Calu3 (cell line): Measurements from ENCODE around the gene SMARCD1. TPM values are rescaled to one million over a fixed set of nuclear protein-coding genes. Genes with fewer than 3 reads are reported as not detected.

Experiments
- BruUV-seq: library from RNA; stranded (reverse); fragments of 400-500 nt; replicated peaks from 2 replicates; lab custom pipeline; 2021; lab: Mats Ljungman, UMichigan
- CTCF ChIA-PET: fragments of 300-600 bp; sonication (Branson Sonifier 250); formaldehyde crosslinking; loops from one replicate; lab custom pipeline; 2022; ENCODE audit warnings: antibody characterized with exemption; lab: Charles Lee
- DNase-seq: peaks from one replicate; pipeline ENCODE4 v3.0.0; 2022
- H3K27ac Mint-ChIP-seq: one replicate; pipeline ENCODE4 v1.8.0; 2022; ENCODE audit warnings: mixed read lengths; ENCODE audit not compliant: unreplicated experiment
- H3K27me3 Mint-ChIP-seq: one replicate; pipeline ENCODE4 v1.8.0; 2022; ENCODE audit warnings: mixed read lengths; ENCODE audit not compliant: unreplicated experiment
- H3K36me3 Mint-ChIP-seq: one replicate; pipeline ENCODE4 v1.8.0; 2022; ENCODE audit warnings: mild to moderate bottlenecking, moderate library complexity, mixed read lengths; ENCODE audit not compliant: insufficient read depth, unreplicated experiment
- H3K4me1 Mint-ChIP-seq: one replicate; pipeline ENCODE4 v1.8.0; 2022; ENCODE audit warnings: mild to moderate bottlenecking, low read depth, mixed read lengths; ENCODE audit not compliant: unreplicated experiment
- H3K4me3 Mint-ChIP-seq: one replicate; pipeline ENCODE4 v1.8.0; 2022; ENCODE audit warnings: mild to moderate bottlenecking, low read depth, moderate library complexity, mixed read lengths; ENCODE audit not compliant: unreplicated experiment
- H3K9me3 Mint-ChIP-seq: one replicate; pipeline ENCODE4 v1.8.0; 2022; ENCODE audit warnings: low read depth, mixed read lengths; ENCODE audit not compliant: unreplicated experiment
- intact Hi-C: fragments of 100-400 bp; cut with micrococcal nuclease; formaldehyde crosslinking; loops from one replicate; pipeline ENCODE4 v1.10.0; 2022; ENCODE audit not compliant: unreplicated experiment
- total RNA-seq: library from RNA; stranded (reverse); gene quantifications from 2 replicates; pipeline ENCODE4 v1.2.3, GENCODE V29; 2022
- TF ChIP-seq, protein P1 (sequence below): fragments of 200-600 bp; IDR thresholded peaks from one replicate; pipeline ENCODE4 v1.8.0; 2022; ENCODE audit warnings: antibody characterized with exemption; ENCODE audit not compliant: unreplicated experiment

SMARCD1 gene
- total RNA-seq, 1 experiment from 2014 or later = 36.9 TPM

DNA sequence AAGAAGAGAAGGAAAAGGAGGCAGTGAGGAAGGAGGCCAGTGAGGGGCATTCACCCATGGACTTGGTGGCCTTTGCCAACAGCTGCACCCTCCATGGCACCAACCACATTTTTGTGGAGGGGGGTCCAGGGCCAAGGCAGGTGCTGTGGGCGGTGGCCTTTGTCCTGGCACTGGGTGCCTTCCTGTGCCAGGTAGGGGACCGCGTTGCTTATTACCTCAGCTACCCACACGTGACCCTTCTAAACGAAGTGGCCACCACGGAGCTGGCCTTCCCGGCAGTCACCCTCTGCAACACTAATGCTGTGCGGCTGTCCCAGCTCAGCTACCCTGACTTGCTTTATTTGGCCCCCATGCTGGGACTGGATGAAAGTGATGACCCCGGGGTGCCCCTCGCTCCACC lies 11.4 kb upstream of the SMARCD1 start:
- TF ChIP-seq, protein P1, sequence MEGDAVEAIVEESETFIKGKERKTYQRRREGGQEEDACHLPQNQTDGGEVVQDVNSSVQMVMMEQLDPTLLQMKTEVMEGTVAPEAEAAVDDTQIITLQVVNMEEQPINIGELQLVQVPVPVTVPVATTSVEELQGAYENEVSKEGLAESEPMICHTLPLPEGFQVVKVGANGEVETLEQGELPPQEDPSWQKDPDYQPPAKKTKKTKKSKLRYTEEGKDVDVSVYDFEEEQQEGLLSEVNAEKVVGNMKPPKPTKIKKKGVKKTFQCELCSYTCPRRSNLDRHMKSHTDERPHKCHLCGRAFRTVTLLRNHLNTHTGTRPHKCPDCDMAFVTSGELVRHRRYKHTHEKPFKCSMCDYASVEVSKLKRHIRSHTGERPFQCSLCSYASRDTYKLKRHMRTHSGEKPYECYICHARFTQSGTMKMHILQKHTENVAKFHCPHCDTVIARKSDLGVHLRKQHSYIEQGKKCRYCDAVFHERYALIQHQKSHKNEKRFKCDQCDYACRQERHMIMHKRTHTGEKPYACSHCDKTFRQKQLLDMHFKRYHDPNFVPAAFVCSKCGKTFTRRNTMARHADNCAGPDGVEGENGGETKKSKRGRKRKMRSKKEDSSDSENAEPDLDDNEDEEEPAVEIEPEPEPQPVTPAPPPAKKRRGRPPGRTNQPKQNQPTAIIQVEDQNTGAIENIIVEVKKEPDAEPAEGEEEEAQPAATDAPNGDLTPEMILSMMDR = no peak
- Mint-ChIP-seq H3K4me3 (no peak overlapping the region), H3K9me3 (no peaks in the 10 kb centered on the region), H3K27ac (no peak overlapping the region), H3K36me3 (peaks cover 10% of the 10 kb centered on the region), H3K27me3 (no peaks in the 10 kb centered on the region), H3K4me1 (peaks cover 17% of the 10 kb centered on the region)
- intact Hi-C loops = loop anchor here (5.0 to 10.0 kb wide), 2 partner anchors 206 to 241 kb away; no protein-coding TSS in a partner anchor
- CTCF ChIA-PET = no interaction called here
- no TSS peak for BruUV-seq
- DNase-seq = no peak

GRCh38 chr12:50074936-50075807 lies 10.0 kb upstream of the SMARCD1 start:
- intact Hi-C loops = loop anchor here (5.0 to 10.0 kb wide), 3 partner anchors 102 to 240 kb away; no protein-coding TSS in a partner anchor

GRCh38 chr12:50075808-50076170 lies 9.4 kb upstream of the SMARCD1 start:
- Mint-ChIP-seq H3K4me3 (no peak overlapping the region), H3K4me1 (peaks cover 8% of the 10 kb centered on the region)

More at GRCh38 chr12:50074936-50075807, 10.0 kb upstream of the SMARCD1 start:
- CTCF ChIA-PET = interaction anchor here (0.6 kb wide), 1 partner anchor 268 kb away, joined by 3 read pairs; no protein-coding TSS in a partner anchor
- H3K27me3 Mint-ChIP-seq = no peaks in the 10 kb centered on the region
- H3K4me3 Mint-ChIP-seq = no peak overlapping the region
- BruUV-seq = no TSS peak
- no peaks in the 10 kb centered on the region for H3K9me3 Mint-ChIP-seq
- peak; percentile 85 for DNase-seq
- no peak overlapping the region for H3K27ac Mint-ChIP-seq
- TF ChIP-seq, protein P1 = peak; percentile 63
- H3K4me1 Mint-ChIP-seq = peaks cover 11% of the 10 kb centered on the region
- peaks cover 10% of the 10 kb centered on the region for H3K36me3 Mint-ChIP-seq

DNA sequence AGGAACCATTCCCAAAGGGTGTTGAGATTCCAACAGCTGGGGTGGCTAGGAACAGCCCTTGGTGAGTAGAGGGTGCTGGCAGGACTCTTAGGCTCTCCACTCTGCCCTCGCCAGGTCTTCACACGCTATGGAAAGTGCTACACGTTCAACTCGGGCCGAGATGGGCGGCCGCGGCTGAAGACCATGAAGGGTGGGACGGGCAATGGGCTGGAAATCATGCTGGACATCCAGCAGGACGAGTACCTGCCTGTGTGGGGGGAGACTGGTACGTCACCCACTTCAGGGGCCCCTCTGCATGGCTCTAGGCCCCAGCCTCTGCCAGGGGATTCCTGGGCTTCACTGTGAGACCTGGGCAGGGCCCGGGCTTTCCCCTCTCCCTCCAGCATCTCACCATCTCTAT lies 8.0 kb upstream of the SMARCD1 start:
- peaks cover 4% of the 10 kb centered on the region for H3K36me3 Mint-ChIP-seq
- no peak overlapping the region for H3K27ac Mint-ChIP-seq
- CTCF ChIA-PET = no interaction called here
- intact Hi-C loops = loop anchor here (5.0 to 10.0 kb wide), 2 partner anchors 100 to 238 kb away; no protein-coding TSS in a partner anchor
- no peaks in the 10 kb centered on the region for H3K27me3 Mint-ChIP-seq
- no TSS peak for BruUV-seq
- H3K4me3 Mint-ChIP-seq = no peak overlapping the region
- TF ChIP-seq, protein P1 = no peak
- no peaks in the 10 kb centered on the region for H3K9me3 Mint-ChIP-seq
- H3K4me1 Mint-ChIP-seq = peaks cover 8% of the 10 kb centered on the region
- no peak for DNase-seq

More at GRCh38 chr12:50075808-50076170, 9.4 kb upstream of the SMARCD1 start:
- Mint-ChIP-seq H3K9me3 (no peaks in the 10 kb centered on the region), H3K27me3 (no peaks in the 10 kb centered on the region), H3K27ac (no peak overlapping the region), H3K36me3 (peaks cover 6% of the 10 kb centered on the region)
- DNase-seq = no peak
- TF ChIP-seq, protein P1 = no peak
- BruUV-seq = no TSS peak
- CTCF ChIA-PET = no interaction called here
- intact Hi-C loops = loop anchor here (5.0 to 10.0 kb wide), 2 partner anchors 102 to 239 kb away; no protein-coding TSS in a partner anchor
